Neuronal stem cell (in vitro differentiated cells): ENCODE data around the gene WRAP73.

Experiments used
- DNase-seq: peaks from one replicate; pipeline ENCODE4 v3.0.0-alpha.2; 2013; ENCODE audit warnings: low spot score
- H2AFZ ChIP-seq: one replicate; pipeline ENCODE4 v1.6.1; 2013; ENCODE audit warnings: mild to moderate bottlenecking, low read length, inconsistent platforms
- H2AK5ac ChIP-seq: 2 replicates; pipeline ENCODE4 v1.6.1; 2013; ENCODE audit warnings: low read depth, mild to moderate bottlenecking, inconsistent platforms, low read length, moderate library complexity, mixed read lengths
- H2BK120ac ChIP-seq: 2 replicates; pipeline ENCODE4 v1.6.1; 2013; ENCODE audit warnings: low read depth, mild to moderate bottlenecking, inconsistent platforms, low read length, moderate library complexity, mixed read lengths
- H2BK12ac ChIP-seq: one replicate; pipeline ENCODE4 v1.6.1; 2013; ENCODE audit warnings: low read length, inconsistent platforms
- H2BK15ac ChIP-seq: 2 replicates; pipeline ENCODE4 v1.6.1; 2013; ENCODE audit warnings: mild to moderate bottlenecking, low read length, inconsistent platforms, mixed read lengths
- H2BK5ac ChIP-seq: one replicate; pipeline ENCODE4 v1.6.1; 2013; ENCODE audit warnings: inconsistent platforms, mild to moderate bottlenecking, low read length, moderate library complexity
- H3K14ac ChIP-seq: one replicate; pipeline ENCODE4 v1.6.1; 2013; ENCODE audit warnings: low read length, inconsistent platforms
- H3K18ac ChIP-seq: 2 replicates; pipeline ENCODE4 v1.6.1; 2013; ENCODE audit warnings: low read length, inconsistent platforms
- H3K23ac ChIP-seq: 2 replicates; pipeline ENCODE4 v1.6.1; 2013; ENCODE audit warnings: low read depth, mild to moderate bottlenecking, mixed read lengths, low read length, inconsistent platforms; ENCODE audit not compliant: poor library complexity
- H3K27ac ChIP-seq: replicated peaks from 3 replicates; pipeline ENCODE4 v1.5.1; 2013; ENCODE audit warnings: low read length, inconsistent platforms
- H3K27me3 ChIP-seq, 3 experiments: 2 replicates each; pipeline ENCODE4 v1.6.1; 2013; ENCODE audit warnings: low read length in 3 of 3, mild to moderate bottlenecking in 2 of 3, inconsistent platforms in 1 of 3, low read depth in 1 of 3, mixed read lengths in 1 of 3, moderate library complexity in 1 of 3; ENCODE audit not compliant: control insufficient read depth in 3 of 3, insufficient read depth in 3 of 3
- H3K36me3 ChIP-seq, 2 donors: replicated peaks in 1 of 2; 2 replicates each; pipeline ENCODE4 v1.6.1; 2013; ENCODE audit warnings: low read length in 2 of 2; ENCODE audit not compliant: control insufficient read depth in 2 of 2, insufficient read depth in 2 of 2
- H3K4ac ChIP-seq: 2 replicates; pipeline ENCODE4 v1.6.1; 2013; ENCODE audit warnings: inconsistent platforms, mild to moderate bottlenecking, low read length, moderate library complexity
- H3K4me1 ChIP-seq, 2 donors: 1 replicate in 1 of 2; 2 replicates in 1 of 2; pipeline ENCODE4 v1.6.1; 2013; ENCODE audit warnings: low read length in 2 of 2, low read depth in 1 of 2; ENCODE audit not compliant: control insufficient read depth in 2 of 2, insufficient read depth in 1 of 2
- H3K4me2 ChIP-seq: one replicate; pipeline ENCODE4 v1.6.1; 2013; ENCODE audit warnings: mild to moderate bottlenecking, low read length, inconsistent platforms; ENCODE audit not compliant: insufficient read depth, poor library complexity, severe bottlenecking
- H3K4me3 ChIP-seq, 2 donors: 2 replicates each; pipeline ENCODE4 v1.5.1; 2013; ENCODE audit warnings: low read length in 2 of 2, mild to moderate bottlenecking in 2 of 2, inconsistent platforms in 1 of 2, moderate library complexity in 1 of 2
- H3K79me1 ChIP-seq: one replicate; pipeline ENCODE4 v1.6.1; 2013; ENCODE audit warnings: low read depth, mild to moderate bottlenecking, inconsistent platforms, low read length, moderate library complexity
- H3K9ac ChIP-seq: one replicate; pipeline ENCODE4 v1.6.1; 2013; ENCODE audit warnings: mild to moderate bottlenecking, low read depth, low read length, inconsistent platforms; ENCODE audit not compliant: poor library complexity
- H3K9me3 ChIP-seq, 2 donors: replicated peaks in 1 of 2; 2 replicates each; pipeline versions ENCODE3 to v1.6.1; 2013; ENCODE audit warnings: low read length in 2 of 2, mild to moderate bottlenecking in 2 of 2, inconsistent platforms in 1 of 2, low read depth in 1 of 2, mixed read lengths in 1 of 2, moderate library complexity in 1 of 2; ENCODE audit not compliant: control insufficient read depth in 2 of 2, insufficient read depth in 1 of 2
- H4K8ac ChIP-seq: one replicate; pipeline ENCODE4 v1.6.1; 2013; ENCODE audit warnings: low read depth, mild to moderate bottlenecking, inconsistent platforms, low read length, moderate library complexity
- H4K91ac ChIP-seq: one replicate; pipeline ENCODE4 v1.6.1; 2013; ENCODE audit warnings: low read length, low read depth, mild to moderate bottlenecking, inconsistent platforms; ENCODE audit not compliant: poor library complexity
- WGBS, 2 donors: extraction: QIAGEN DNeasy Blood & Tissue Kit; methylation state at CpG; one replicate each; pipeline ENCODE4 v1.1.7; 2013; ENCODE audit warnings: missing lambda C conversion rate in 2 of 2, mixed read lengths in 1 of 2; ENCODE audit not compliant: insufficient read length in 2 of 2, insufficient replicate concordance in 1 of 2; ENCODE audit errors: extremely low coverage in 2 of 2; 5-methylcytosine and 5-hydroxymethylcytosine counted together

Gene WRAP73

GRCh38 chr1:3669971-3670431 lies 20.1 kb upstream of the WRAP73 start:
- Histone ChIP-seq H3K4me1 (peaks cover 4 to 24% of the 10 kb centered on the region in 2 donors), H3K9me3 (no peaks in the 10 kb centered on the region), H2BK12ac (no peak overlapping the region), H3K23ac (peak overlapping the region; percentile 85), H3K14ac (no peak overlapping the region), H2BK15ac (peak overlapping the region; percentile 58), H3K9ac (no peak overlapping the region), H3K4me2 (no peak overlapping the region), H3K36me3 (no peaks in the 10 kb centered on the region), H2AK5ac (peak overlapping the region; percentile 70), H3K79me1 (peaks cover 2% of the 10 kb centered on the region), H2BK120ac (no peak overlapping the region), H4K91ac (no peak overlapping the region), H2BK5ac (peak overlapping the region; percentile 66), H3K4ac (no peak overlapping the region), H3K27me3 (peaks cover 0 to 57% (median 4%) of the 10 kb centered on the region in 3 experiments), H3K4me3 (no peak overlapping the region), H3K18ac (peak overlapping the region; percentile 57), H3K27ac (no peak overlapping the region), H2AFZ (no peak overlapping the region), H4K8ac (no peak overlapping the region)
- WGBS, 2 donors: no CpG with 5 or more reads among the region's 9 CpGs
- DNase-seq: no peak

GRCh38 chr1:3669421-3669821 lies 19.5 kb upstream of the WRAP73 start:
- peak overlapping the region; percentile 66 for H2BK5ac ChIP-seq
- H3K27ac ChIP-seq: no peak overlapping the region
- no peak overlapping the region for H2BK12ac ChIP-seq
- peak overlapping the region; percentile 89 for H3K23ac ChIP-seq
- DNase-seq: no peak
- H3K4ac ChIP-seq: no peak overlapping the region
- H3K9ac ChIP-seq: no peak overlapping the region
- no peak overlapping the region for H2BK120ac ChIP-seq
- no peaks in the 10 kb centered on the region for H3K9me3 ChIP-seq
- no peak overlapping the region for H3K4me2 ChIP-seq
- peaks cover 0 to 58% (median 4%) of the 10 kb centered on the region in 3 experiments for H3K27me3 ChIP-seq
- peak overlapping the region; percentile 35 for H2AK5ac ChIP-seq
- H3K4me1 ChIP-seq: peaks cover 4 to 24% of the 10 kb centered on the region in 2 donors
- H2BK15ac ChIP-seq: no peak overlapping the region
- no peak overlapping the region for H2AFZ ChIP-seq
- no peaks in the 10 kb centered on the region for H3K36me3 ChIP-seq
- H3K4me3 ChIP-seq: no peak overlapping the region
- no peak overlapping the region for H4K8ac ChIP-seq
- no peak overlapping the region for H3K18ac ChIP-seq
- peaks cover 2% of the 10 kb centered on the region for H3K79me1 ChIP-seq
- WGBS, 2 donors: no CpG with 5 or more reads among the region's 14 CpGs
- H3K14ac ChIP-seq: peak overlapping the region; percentile 71
- no peak overlapping the region for H4K91ac ChIP-seq

GRCh38 chr1:3668585-3669300 lies 18.8 kb upstream of the WRAP73 start:
- peaks cover 4 to 24% of the 10 kb centered on the region in 2 donors for H3K4me1 ChIP-seq
- no peak overlapping the region for H3K4ac ChIP-seq
- no peak for DNase-seq
- peaks cover 2% of the 10 kb centered on the region for H3K79me1 ChIP-seq
- H3K27ac ChIP-seq: no peak overlapping the region
- H2AK5ac ChIP-seq: peak overlapping the region; percentile 35
- peak overlapping the region; percentile 66 for H2BK5ac ChIP-seq
- no peak overlapping the region for H3K4me3 ChIP-seq
- H3K18ac ChIP-seq: peak overlapping the region; percentile 64
- peak overlapping the region; percentile 21 for H3K9ac ChIP-seq
- peak overlapping the region; percentile 38 for H2AFZ ChIP-seq
- H3K14ac ChIP-seq: peak overlapping the region; percentile 71
- H3K23ac ChIP-seq: peak overlapping the region; percentile 89
- no peaks in the 10 kb centered on the region for H3K9me3 ChIP-seq
- no CpG with 5 or more reads among the region's 30 CpGs for WGBS, 2 donors
- H2BK12ac ChIP-seq: no peak overlapping the region
- no peaks in the 10 kb centered on the region for H3K36me3 ChIP-seq
- H3K27me3 ChIP-seq: peaks cover 0 to 54% (median 4%) of the 10 kb centered on the region in 3 experiments
- no peak overlapping the region for H3K4me2 ChIP-seq
- H4K8ac ChIP-seq: no peak overlapping the region
- no peak overlapping the region for H2BK120ac ChIP-seq
- H4K91ac ChIP-seq: peak overlapping the region; percentile 12
- no peak overlapping the region for H2BK15ac ChIP-seq

GRCh38 chr1:3668148-3668547 lies 18.2 kb upstream of the WRAP73 start:
- no CpG with 5 or more reads among the region's 8 CpGs for WGBS, 2 donors

More at GRCh38 chr1:3668148-3668547, 18.2 kb upstream of the WRAP73 start:
- Histone ChIP-seq H3K4me3 (no peak overlapping the region), H3K14ac (no peak overlapping the region), H2BK12ac (no peak overlapping the region), H3K4me2 (no peak overlapping the region), H3K36me3 (no peaks in the 10 kb centered on the region), H3K23ac (peak overlapping the region; percentile 80), H3K9me3 (no peaks in the 10 kb centered on the region), H3K27ac (no peak overlapping the region), H2BK120ac (no peak overlapping the region), H2BK15ac (no peak overlapping the region), H3K4ac (no peak overlapping the region), H3K9ac (no peak overlapping the region), H4K8ac (no peak overlapping the region), H3K79me1 (peaks cover 2% of the 10 kb centered on the region), H2AK5ac (no peak overlapping the region), H3K18ac (no peak overlapping the region), H2BK5ac (no peak overlapping the region), H3K27me3 (peaks cover 0 to 49% (median 4%) of the 10 kb centered on the region in 3 experiments), H3K4me1 (peaks cover 4 to 24% of the 10 kb centered on the region in 2 donors), H2AFZ (no peak overlapping the region), H4K91ac (no peak overlapping the region)
- no peak for DNase-seq
